Skeletal muscle satellite cell (primary cell): ENCODE results near the gene COL18A1.

Experiments used
- H3K27me3 ChIP-seq: 2 replicates; pipeline ENCODE4 v1.7.0; 2013; ENCODE audit warnings: low read length; ENCODE audit not compliant: control insufficient read depth, insufficient read depth
- H3K36me3 ChIP-seq: 2 replicates; pipeline ENCODE4 v1.7.0; 2013; ENCODE audit warnings: mild to moderate bottlenecking, control low read depth, low read length; ENCODE audit not compliant: insufficient read depth
- H3K4me1 ChIP-seq: 2 replicates; pipeline ENCODE4 v1.7.0; 2013; ENCODE audit warnings: low read length; ENCODE audit not compliant: control insufficient read depth, insufficient read depth
- H3K4me2 ChIP-seq: 2 replicates; pipeline ENCODE4 v1.7.0; 2013; ENCODE audit warnings: mild to moderate bottlenecking, low read length
- H3K4me3 ChIP-seq: 2 replicates; pipeline ENCODE4 v1.7.0; 2013; ENCODE audit warnings: low read length
- H3K9ac ChIP-seq: 2 replicates; pipeline ENCODE4 v1.7.0; 2013; ENCODE audit warnings: mild to moderate bottlenecking, low read depth, low read length, moderate library complexity
- H3K9me3 ChIP-seq: replicated peaks from 2 replicates; pipeline ENCODE4 v1.7.0; 2013; ENCODE audit warnings: mild to moderate bottlenecking, control low read depth, low read length

Gene COL18A1

GRCh38 chr21:45538381-45539045, 133.5 kb downstream of the COL18A1 start:
- Histone ChIP-seq H3K9me3 (no peaks in the 10 kb centered on the region), H3K9ac (no peak overlapping the region), H3K4me3 (no peak overlapping the region), H3K36me3 (no peaks in the 10 kb centered on the region), H3K4me2 (no peak overlapping the region), H3K4me1 (peaks cover 9% of the 10 kb centered on the region), H3K27me3 (no peaks in the 10 kb centered on the region)

GRCh38 chr21:45539046-45539795, 134.3 kb downstream of the COL18A1 start:
- Histone ChIP-seq H3K36me3 (no peaks in the 10 kb centered on the region), H3K9ac (no peak overlapping the region), H3K4me2 (no peak overlapping the region), H3K27me3 (no peaks in the 10 kb centered on the region), H3K4me3 (no peak overlapping the region), H3K9me3 (no peaks in the 10 kb centered on the region), H3K4me1 (peaks cover 9% of the 10 kb centered on the region)

- H3K4me2 ChIP-seq, result no peak overlapping the region
- no peaks in the 10 kb centered on the region for H3K36me3 ChIP-seq
- no peak overlapping the region for H3K9ac ChIP-seq
- no peak overlapping the region for H3K4me3 ChIP-seq
- no peaks in the 10 kb centered on the region for H3K9me3 ChIP-seq
- H3K4me1 ChIP-seq, result peaks cover 9% of the 10 kb centered on the region
- H3K27me3 ChIP-seq, result no peaks in the 10 kb centered on the region
These were observed 135.0 kb downstream of the COL18A1 start for GRCh38 chr21:45539796-45540600.

GRCh38 chr21:45540601-45540970, 135.6 kb downstream of the COL18A1 start:
- Histone ChIP-seq H3K9me3 (no peaks in the 10 kb centered on the region), H3K4me2 (no peak overlapping the region), H3K4me1 (peaks cover 9% of the 10 kb centered on the region), H3K4me3 (no peak overlapping the region), H3K36me3 (no peaks in the 10 kb centered on the region), H3K9ac (no peak overlapping the region), H3K27me3 (no peaks in the 10 kb centered on the region)

- Histone ChIP-seq H3K27me3 (peaks cover 3% of the 10 kb centered on the region), H3K4me1 (peaks cover 9% of the 10 kb centered on the region), H3K4me2 (peak overlapping the region; percentile 88), H3K9me3 (no peaks in the 10 kb centered on the region), H3K36me3 (no peaks in the 10 kb centered on the region), H3K4me3 (peak overlapping the region; percentile 69), H3K9ac (peak overlapping the region; percentile 44)
These were observed 136.5 kb downstream of the COL18A1 start for GRCh38 chr21:45541221-45542039.

- Histone ChIP-seq H3K9me3 (no peaks in the 10 kb centered on the region), H3K4me3 (peak within 1 kb of the TSS; percentile 76), H3K36me3 (no peaks in the 10 kb centered on the region), H3K4me2 (peak within 1 kb of the TSS; percentile 88), H3K27me3 (peaks cover 11% of the 10 kb centered on the region), H3K4me1 (peaks cover 9% of the 10 kb centered on the region), H3K9ac (peak within 1 kb of the TSS; percentile 59)
These were observed 137.3 kb downstream of the COL18A1 start, which contains the start of gene SLC19A1 for GRCh38 chr21:45542242-45542666. Gene SLC19A1, minus strand, starts transcription at chr21:45542440. Its CDS starts 4,481 bp downstream, at chr21:45537959.

- Histone ChIP-seq H3K4me2 (peak overlapping the region; percentile 88), H3K4me3 (peak overlapping the region; percentile 76), H3K9ac (peak overlapping the region; percentile 59)
These were observed 137.9 kb downstream of the COL18A1 start for GRCh38 chr21:45542667-45543370.

GRCh38 chr21:45543371-45543709, 138.4 kb downstream of the COL18A1 start:
- Histone ChIP-seq H3K36me3 (no peaks in the 10 kb centered on the region), H3K4me2 (no peak overlapping the region), H3K9ac (no peak overlapping the region), H3K4me3 (no peak overlapping the region), H3K9me3 (no peaks in the 10 kb centered on the region), H3K27me3 (peaks cover 21% of the 10 kb centered on the region), H3K4me1 (peaks cover 9% of the 10 kb centered on the region)

More at GRCh38 chr21:45542667-45543370, 137.9 kb downstream of the COL18A1 start:
- Histone ChIP-seq H3K27me3 (peaks cover 16% of the 10 kb centered on the region), H3K36me3 (no peaks in the 10 kb centered on the region), H3K9me3 (no peaks in the 10 kb centered on the region), H3K4me1 (peaks cover 9% of the 10 kb centered on the region)

GRCh38 chr21:45543710-45544448, 138.9 kb downstream of the COL18A1 start:
- Histone ChIP-seq H3K4me3 (no peak overlapping the region), H3K27me3 (peaks cover 21% of the 10 kb centered on the region), H3K4me1 (peaks cover 9% of the 10 kb centered on the region), H3K9ac (no peak overlapping the region), H3K4me2 (no peak overlapping the region), H3K36me3 (no peaks in the 10 kb centered on the region), H3K9me3 (no peaks in the 10 kb centered on the region)
